HG03045 (cell line): ENCODE results near the gene ALOX5AP.

Source experiments
- ATAC-seq: cut with Tn5 transposase; IDR thresholded peaks from one replicate; pipeline ENCODE4 v1.9.1; 2021; ENCODE audit warnings: mild to moderate bottlenecking, moderate library complexity; ENCODE audit not compliant: unreplicated experiment

ALOX5AP gene

DNA sequence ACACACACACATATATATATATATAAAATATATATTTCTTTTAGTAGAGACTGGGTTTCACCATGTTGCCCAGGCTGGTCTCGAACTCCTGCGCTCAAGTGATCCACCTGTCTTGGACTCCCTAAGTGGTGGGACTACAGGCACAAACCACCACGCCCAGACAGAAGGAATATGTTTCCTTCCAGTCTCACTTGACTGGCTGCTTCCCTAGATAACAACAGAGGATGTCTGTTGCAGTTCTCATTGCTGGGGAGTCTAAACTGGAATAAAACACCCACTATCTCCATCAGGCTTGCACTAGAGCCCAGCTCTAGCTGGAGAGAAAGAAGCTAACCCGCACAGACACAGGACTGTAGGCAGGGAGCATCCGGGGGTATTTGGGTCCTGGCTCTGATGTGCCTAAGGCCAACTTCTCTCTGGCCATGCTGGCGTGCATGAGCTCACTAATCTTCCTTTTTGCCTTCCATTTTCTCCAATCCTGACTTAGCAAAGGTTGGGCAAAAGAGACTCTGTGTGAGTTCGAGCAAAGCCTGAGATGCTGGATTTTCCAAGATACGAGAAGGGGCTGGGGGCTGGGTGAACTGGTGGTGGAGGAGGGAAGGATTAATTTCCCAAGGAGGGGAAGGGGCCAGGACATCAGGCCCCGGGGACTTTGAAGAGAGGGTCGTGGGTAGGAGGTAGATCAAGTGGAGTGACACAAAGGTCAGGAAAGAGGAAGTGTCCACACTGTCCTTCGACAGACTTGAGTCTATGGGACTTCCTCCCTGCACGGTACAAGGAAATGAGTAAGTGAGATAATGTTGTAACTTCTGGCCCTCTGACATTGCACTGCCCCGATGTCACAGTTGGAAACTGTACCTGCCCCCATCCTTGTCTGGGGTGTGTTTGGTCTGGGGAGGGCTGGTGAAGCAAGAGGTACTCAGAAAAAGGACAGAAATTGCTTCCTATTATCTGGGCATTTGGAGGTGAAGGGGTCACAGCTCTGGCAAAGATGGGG lies 22.5 kb upstream of the ALOX5AP start:
- no peak for ATAC-seq

GRCh38 chr13:30714629-30715371 lies 20.5 kb upstream of the ALOX5AP start:
- ATAC-seq = no peak

GRCh38 chr13:30715372-30715756 lies 20.0 kb upstream of the ALOX5AP start:
- no peak for ATAC-seq

DNA sequence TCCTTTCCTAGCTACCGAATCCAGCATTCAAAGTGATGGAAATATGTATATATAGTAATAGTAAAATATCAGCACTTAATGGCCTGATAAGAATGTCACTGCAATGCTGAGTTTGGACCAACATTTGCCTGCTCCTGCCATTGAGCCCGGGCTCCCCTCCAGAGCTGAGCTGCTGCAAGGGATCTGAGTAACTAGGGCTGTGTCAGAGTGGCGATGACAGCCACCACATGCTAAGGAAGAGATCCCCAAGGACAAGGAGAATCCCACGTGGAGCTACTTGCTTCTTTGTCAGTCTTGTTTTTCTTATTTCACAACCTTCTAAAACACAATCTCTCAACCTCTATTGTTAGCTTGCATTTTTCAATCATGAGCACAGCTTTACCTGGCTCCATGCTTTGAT lies 19.5 kb upstream of the ALOX5AP start:
- no peak for ATAC-seq

GRCh38 chr13:30718661-30719524 lies 16.4 kb upstream of the ALOX5AP start:
- no peak for ATAC-seq

DNA sequence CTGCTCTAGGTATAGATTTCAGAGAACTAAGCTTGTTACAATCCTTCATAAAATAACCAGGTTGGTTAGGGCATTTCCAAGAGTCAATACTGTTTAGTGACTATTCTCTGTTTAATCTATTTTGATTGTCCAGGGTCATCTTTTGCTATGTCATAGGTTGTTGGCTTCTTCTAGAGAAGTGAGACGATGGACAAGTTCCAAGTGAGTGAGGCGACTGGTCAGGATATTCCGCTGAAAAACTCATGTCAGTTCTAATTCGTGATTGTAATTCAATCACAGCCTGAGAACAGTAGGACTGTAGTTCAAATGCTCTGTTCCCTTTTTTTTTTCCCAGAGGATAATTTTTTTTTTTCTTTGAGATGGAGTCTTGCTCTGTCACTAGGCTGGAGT lies 15.8 kb upstream of the ALOX5AP start:
- no peak for ATAC-seq

- no peak for ATAC-seq
These were observed 15.0 kb upstream of the ALOX5AP start for GRCh38 chr13:30720172-30720869.

GRCh38 chr13:30721936-30722335 lies 13.4 kb upstream of the ALOX5AP start:
- no peak for ATAC-seq

DNA sequence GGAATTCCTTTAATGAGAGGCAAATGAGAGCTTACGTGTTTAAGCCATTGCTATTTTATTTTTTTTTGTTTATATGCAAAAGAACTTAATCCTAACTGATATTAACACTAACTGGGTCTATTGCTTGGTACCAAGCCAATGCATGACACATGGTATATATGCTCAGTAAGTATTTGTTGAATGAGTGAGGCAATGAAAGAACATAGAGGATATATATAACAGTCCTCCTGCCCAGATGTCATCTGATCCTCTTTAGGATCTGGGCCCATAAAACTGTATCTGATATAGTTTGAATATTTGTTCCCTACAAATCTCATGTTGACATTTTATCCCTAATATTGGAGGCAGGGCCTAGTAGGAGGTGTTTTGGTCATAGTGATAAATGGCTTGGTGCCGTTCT lies 13.0 kb upstream of the ALOX5AP start:
- ATAC-seq = no peak

DNA sequence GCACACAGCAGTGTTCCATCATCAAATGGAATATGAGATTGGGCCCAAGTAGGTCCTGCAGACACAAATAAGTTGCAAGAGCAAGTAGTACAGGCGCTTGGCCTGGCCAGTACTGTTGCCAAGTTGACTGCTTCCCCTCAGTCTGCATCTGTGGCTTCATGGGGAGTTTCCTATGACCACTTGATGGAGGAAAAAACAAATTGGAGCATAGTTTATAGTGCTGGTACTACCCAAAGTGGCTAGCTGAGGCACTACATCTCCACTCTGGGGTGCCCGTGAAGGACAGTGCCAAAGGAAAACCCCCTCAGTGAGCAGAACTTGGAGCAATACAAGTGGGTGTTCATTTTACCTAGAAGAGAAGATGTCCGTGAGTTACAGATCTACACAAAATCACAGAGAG lies 10.6 kb upstream of the ALOX5AP start:
- no peak for ATAC-seq

GRCh38 chr13:30725326-30726085 lies 9.8 kb upstream of the ALOX5AP start:
- no peak for ATAC-seq

DNA sequence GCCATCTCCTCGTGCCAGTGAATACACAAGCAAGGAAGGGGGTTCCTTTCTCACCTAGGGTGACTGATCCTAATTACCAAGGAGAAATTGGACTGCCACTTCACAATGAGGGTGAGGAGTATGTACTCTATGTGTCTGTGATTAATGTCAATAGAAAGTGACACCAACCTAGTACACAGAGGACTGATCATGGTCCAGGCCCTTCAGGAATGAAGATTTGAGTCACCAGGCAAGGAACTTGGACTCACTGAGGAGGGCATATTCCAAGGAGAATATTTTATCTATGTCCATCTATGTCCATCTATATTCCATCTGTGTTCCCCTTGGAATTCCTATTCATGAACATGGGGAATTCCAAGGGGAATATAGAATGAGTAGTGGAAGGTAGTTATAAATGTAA lies 9.2 kb upstream of the ALOX5AP start:
- no peak for ATAC-seq

GRCh38 chr13:30727491-30728355 lies 7.6 kb upstream of the ALOX5AP start:
- no peak for ATAC-seq

- ATAC-seq = no peak
These were observed 5.5 kb upstream of the ALOX5AP start for GRCh38 chr13:30729801-30730200.

DNA sequence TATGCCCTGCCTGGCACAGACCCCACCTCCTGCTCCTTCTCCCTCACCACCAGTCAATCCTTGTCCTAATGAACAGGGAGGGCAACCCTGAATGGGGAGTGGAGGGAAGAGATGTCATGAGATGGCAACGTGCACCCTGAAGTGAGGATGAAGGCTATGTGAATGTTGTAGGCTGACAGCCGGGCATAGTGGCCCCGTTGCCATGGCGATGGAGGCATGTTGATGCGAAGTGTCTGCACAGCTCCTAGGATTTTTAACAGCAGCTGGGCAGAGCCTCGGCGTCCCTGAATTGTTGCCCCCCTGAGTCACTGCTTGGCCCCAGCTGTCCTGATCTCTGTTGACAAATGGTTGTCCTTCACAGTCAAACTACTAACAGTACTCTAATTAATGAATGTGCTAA lies 4.8 kb upstream of the ALOX5AP start:
- no peak for ATAC-seq

DNA sequence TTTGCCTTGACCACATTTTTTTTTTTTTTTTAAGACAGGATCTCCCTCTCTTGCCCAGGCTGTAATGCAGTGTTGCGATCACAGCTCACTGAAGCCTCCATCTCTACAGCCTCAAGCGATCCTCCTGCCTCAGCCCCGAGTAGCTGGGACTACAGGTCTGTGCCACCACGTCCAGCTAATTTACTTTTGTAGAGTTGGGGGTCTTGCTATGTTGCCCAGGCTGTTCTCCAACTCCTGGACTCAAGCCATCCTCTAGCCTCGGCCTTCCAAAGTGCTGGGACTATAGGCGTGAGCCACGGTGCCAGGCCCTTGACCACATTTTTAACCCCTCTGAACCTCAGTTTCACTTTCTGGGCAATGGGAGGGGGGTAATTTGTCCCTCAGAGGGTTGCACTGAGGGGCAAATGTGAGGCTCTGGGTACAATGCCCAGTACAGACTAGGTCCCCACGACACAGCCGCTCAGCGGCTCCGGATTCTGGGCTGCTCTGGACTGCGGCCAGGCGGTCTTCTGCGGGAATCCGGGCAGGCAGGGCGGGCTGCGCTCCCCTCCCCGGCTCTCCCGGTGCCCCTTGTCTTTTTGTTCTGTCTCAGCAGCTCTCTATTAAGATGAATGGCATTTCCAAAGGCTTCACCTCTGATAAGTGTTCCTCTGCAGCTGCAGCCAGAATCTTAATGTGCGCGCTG lies 3.8 kb upstream of the ALOX5AP start:
- no peak for ATAC-seq

DNA sequence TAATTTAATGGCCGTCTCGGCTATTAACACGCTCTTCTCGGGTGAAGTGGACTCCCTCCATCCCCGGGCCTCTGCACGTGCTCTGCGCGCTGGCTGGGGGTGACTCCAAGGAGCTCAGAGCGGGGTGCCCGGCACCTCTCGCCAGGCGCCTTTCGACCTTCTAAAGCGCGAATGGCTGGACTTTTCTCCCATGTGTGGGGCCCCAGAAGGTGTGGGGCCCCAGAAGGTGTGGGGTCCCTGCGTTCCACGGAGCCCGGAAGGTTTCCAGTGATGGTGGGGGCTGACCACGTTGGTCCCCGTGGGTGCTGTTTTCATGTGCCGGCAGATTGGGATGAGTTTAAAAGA lies 3.3 kb upstream of the ALOX5AP start:
- ATAC-seq = no peak

- ATAC-seq = no peak
These were observed 904 bp upstream of the ALOX5AP start for GRCh38 chr13:30734439-30734838.

DNA sequence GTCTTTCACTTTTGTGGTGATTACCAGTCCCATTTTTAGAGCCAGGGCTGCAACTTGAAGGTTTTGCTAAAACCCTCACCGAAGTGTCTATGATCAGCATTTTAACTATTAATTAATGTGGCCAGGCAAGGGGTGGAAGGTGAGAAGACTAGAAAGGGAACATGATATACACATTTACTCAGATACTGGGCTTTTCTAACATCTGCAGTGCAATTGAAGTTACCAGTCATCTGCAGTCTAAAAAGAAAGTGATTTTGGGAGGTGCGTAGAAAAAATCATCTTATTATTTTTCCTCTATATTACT lies 481 bp downstream of the ALOX5AP start:
- no peak for ATAC-seq
